ENCODE measurements around the gene TSPOAP1. TPM values are rescaled to one million over a fixed set of nuclear protein-coding genes. Genes with fewer than 3 reads are reported as not detected.

The TSPOAP1 gene
- total RNA-seq, 1 donor from 2014 or later: 3.5 TPM

- H3K4me3 ChIP-seq (ENCODE audit: low read depth, low read length): no peak overlapping the region
- no peak for DNase-seq (ENCODE audit: low read depth)
- TF ChIP-seq CTCF (conservative IDR thresholded peaks at IDR 0.05; ENCODE audit: low read depth, low read length): no peak
These were observed 11.3 kb upstream of the TSPOAP1 start for GRCh38 chr17:58339755-58340404.

DNA sequence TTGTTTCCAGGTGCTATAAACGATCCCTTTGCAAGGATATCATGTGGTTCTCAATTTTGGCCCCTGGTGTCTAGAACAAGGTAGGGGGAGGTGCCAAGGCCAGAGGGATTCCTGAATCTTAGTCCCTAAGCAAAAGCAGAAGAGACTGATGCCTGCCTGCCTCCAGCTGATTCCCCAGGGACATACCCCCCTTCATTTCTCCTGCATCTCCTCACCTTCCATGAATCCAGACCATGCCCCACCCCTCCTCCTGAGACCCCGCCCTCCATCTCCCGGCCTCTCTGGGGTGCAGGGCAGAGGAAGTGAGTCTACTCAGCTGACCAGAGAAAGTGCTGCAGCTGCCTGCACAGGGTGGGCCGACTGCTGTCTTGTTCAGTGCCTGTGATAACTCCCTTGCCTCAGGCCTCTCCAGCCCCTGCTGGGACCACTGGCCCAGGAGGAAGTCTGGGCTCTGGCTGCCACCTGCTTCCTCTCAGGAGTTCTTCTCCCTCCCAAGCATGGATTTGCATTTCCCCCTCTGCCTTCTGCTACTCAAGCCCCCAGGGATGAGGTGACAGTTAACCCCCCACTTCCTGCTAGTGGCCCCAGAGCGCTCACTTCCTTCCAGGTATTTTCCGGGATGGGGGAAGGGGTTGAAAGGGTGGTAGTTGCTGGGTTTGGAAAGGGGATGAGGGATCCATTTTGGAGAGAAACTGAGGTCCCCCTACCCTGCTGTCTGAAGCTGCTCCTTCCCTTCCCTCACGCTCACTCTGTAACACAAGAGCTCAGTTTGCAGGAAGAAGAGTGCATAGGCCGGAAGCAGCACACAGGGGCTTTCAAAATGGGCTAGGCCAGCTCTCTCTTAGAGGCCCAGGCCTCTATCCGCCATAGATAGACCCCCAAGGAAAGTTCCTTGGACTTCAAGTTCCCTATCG, 10.5 kb upstream of the TSPOAP1 start:
- DNase-seq (ENCODE audit: low read depth): no peak
- H3K4me3 ChIP-seq (ENCODE audit: low read depth, low read length): peak overlapping the region; percentile 12
- no peak for TF ChIP-seq CTCF (conservative IDR thresholded peaks at IDR 0.05; ENCODE audit: low read depth, low read length)

DNA sequence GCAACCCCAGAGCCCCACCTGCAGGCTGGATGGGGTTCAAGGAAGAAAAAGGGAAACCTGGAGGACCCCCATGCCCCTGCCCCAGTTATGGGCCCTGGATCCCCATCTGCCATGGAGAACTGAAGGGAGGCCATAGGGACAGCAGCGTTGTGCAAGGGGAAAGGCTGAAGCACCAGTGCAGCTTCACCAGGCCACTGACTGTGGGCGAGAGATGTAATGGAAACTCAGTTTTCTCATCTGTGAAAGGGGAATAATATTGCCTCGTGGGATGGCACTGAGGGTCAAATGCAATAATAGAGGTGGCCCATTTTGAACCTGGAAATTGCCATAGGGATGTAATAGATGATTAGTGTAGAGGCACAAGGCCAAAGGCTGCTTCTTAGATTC, 9.9 kb upstream of the TSPOAP1 start:
- TF ChIP-seq CTCF (conservative IDR thresholded peaks at IDR 0.05; ENCODE audit: low read depth, low read length): no peak
- no peak for DNase-seq (ENCODE audit: low read depth)
- no peak overlapping the region for H3K4me3 ChIP-seq (ENCODE audit: low read depth, low read length)

- DNase-seq (ENCODE audit: low read depth): no peak
- no peak overlapping the region for H3K4me3 ChIP-seq (ENCODE audit: low read depth, low read length)
- TF ChIP-seq CTCF (conservative IDR thresholded peaks at IDR 0.05; ENCODE audit: low read depth, low read length): no peak
These were observed 9.2 kb upstream of the TSPOAP1 start for GRCh38 chr17:58337600-58338453.

DNA sequence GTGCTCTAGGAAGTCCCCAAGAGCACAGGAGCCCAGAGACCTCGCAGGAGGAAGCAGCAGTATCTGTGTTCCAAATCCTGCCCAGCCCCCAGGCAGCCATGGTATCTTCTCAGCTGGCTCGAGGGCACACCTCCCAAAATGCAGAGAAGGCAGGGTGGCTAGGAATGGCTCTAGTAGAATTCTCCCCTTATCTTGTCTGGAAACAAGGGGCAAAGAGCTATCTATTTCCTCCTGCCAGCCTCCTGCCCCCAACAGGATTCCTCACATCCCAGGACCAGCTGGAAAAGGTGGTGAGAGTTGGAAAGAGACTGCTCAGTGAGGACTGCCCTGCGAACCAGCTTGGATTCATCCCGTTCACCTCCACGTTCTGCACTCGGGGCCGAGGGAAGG, 8.6 kb upstream of the TSPOAP1 start:
- DNase-seq (ENCODE audit: low read depth): no peak
- no peak overlapping the region for H3K4me3 ChIP-seq (ENCODE audit: low read depth, low read length)
- TF ChIP-seq CTCF (conservative IDR thresholded peaks at IDR 0.05; ENCODE audit: low read depth, low read length): no peak

DNA sequence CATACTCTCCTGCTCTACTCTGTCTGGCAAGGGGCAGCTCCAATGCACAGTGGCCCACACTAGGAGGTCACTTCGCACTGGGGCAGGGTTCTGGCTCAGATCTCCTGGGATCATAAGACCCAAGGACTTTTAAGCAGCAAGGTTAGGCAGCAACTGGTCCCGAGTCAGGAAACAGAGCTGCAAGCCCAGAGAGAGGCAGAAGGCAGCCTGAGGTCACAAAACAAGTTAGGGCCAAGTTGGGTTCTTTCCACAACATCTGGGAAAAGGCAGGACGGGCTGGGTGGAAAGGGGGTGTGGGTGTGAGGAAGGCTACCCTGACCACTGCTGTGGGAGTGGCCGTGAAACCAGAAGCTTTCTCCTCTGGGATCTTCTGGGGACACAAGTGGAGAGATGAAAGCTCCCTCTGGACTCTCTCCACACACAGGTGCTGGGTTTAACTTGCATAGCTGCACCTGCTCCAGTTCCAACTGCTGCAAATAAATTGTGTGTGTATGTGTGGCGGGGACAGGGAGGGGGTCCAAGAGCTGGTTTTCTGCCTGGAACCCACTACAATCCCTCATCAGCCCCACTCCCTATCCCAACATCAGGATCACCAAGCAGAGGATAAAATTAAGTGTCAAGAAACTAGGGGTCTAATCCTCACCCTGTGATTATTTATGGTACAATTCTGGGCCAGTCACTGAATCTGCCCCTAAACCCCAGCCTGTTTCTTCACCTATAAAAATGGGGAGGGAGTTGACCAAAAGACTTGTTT, 8.0 kb upstream of the TSPOAP1 start:
- H3K4me3 ChIP-seq (ENCODE audit: low read depth, low read length): no peak overlapping the region
- DNase-seq (ENCODE audit: low read depth): no peak
- TF ChIP-seq CTCF (conservative IDR thresholded peaks at IDR 0.05; ENCODE audit: low read depth, low read length): no peak

Measured in epithelial cell of proximal tubule (primary cell).